ENCODE measurements around the gene SYT7. TPM values are rescaled to one million over a fixed set of nuclear protein-coding genes. Genes with fewer than 3 reads are reported as not detected.
A peak's percentile ranks its signal among the peaks of the same experiment; 100 is the strongest.
"Not testable (repeated sequence)": the region's sequence is repeated elsewhere in the genome, so short reads cannot be mapped to it uniquely, and the experiment has no call there.

Gene SYT7
- total RNA-seq, 2 experiments from 2014 or later = not detected

- CTCF ChIA-PET = interaction anchor here (1.4 to 4.2 kb wide), 2 partner anchors 29 to 45 kb away, joined by 3 to 22 read pairs; no protein-coding TSS in a partner anchor
- H3K27ac Mint-ChIP-seq = no peak overlapping the region
Measured at GRCh38 chr11:61487342-61488025, 93.4 kb downstream of the SYT7 start.

DNA sequence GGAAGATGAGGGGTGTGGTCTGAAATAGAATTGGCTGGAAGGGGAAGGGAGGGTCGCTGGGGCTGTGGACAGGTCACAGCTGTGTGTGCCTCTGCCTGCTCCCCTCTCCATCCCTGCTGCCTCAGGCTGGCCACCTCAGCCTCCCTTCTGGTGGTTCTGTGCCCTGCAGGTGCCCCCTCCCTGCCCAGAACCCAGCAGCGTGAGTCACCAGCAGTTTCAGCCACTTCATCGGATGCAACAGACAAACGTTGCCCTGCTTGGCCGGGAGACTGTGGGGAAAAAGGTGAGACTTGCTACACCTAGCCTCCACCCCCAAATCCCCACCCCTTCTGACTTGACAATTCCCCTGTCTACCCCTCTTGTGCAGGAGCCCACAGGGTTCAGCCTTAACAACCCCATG, 94.1 kb downstream of the SYT7 start:
- CTCF ChIA-PET = interaction anchor here (1.4 to 4.2 kb wide), 2 partner anchors 30 to 46 kb away, joined by 3 to 22 read pairs; no protein-coding TSS in a partner anchor
- POLR2A ChIA-PET = no interaction called here
- H3K4me3 Mint-ChIP-seq = no peak overlapping the region
- no peaks in the 10 kb centered on the region for H3K4me1 Mint-ChIP-seq (ENCODE audit: low read depth)
- no peak overlapping the region for H3K27ac Mint-ChIP-seq
- peaks cover 1% of the 10 kb centered on the region for H3K27me3 Mint-ChIP-seq
- intact Hi-C loops (cut with micrococcal nuclease) = no loop called here
- H3K9me3 Mint-ChIP-seq = no peaks in the 10 kb centered on the region
- no peak for DNase-seq
- peaks cover 4% of the 10 kb centered on the region for H3K36me3 Mint-ChIP-seq

More at GRCh38 chr11:61487342-61488025, 93.4 kb downstream of the SYT7 start:
- no peaks in the 10 kb centered on the region for H3K9me3 Mint-ChIP-seq
- no peak for DNase-seq
- H3K4me1 Mint-ChIP-seq (ENCODE audit: low read depth) = no peaks in the 10 kb centered on the region
- H3K36me3 Mint-ChIP-seq = peaks cover 4% of the 10 kb centered on the region
- intact Hi-C loops (cut with micrococcal nuclease) = no loop called here
- H3K4me3 Mint-ChIP-seq = no peak overlapping the region
- POLR2A ChIA-PET = no interaction called here
- H3K27me3 Mint-ChIP-seq = no peaks in the 10 kb centered on the region

DNA sequence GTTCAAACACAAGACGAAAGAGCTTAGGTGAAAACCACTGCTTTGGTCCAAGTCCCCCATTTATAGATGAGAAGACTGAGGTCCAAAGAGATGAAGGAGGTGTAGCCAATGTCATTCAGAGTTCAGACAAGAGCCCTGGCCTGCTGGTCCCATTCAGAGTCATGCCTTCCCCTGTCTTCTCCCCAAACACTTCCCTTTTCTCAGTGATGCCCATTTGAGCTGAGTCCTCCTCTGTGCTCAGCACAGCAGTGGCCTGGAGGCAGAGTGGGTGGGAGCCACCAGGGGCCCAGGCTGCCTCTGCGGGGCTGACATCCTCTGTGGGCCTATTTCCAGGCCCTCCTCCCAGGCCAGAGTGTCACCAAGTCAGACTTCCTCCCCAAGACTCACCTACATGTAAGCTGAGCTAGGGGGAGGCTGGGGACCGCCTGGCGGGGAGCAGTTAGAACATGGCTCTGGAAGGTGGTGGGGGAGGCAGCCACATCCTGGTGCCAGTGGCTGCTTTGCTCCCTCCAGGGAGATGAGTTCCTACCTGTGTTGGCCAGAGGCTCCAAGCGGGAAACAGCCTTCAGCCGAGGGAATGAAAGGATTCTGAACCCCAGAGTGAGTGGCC, 94.8 kb downstream of the SYT7 start:
- Mint-ChIP-seq H3K9me3 (no peaks in the 10 kb centered on the region), H3K4me1 (ENCODE audit: low read depth) (no peaks in the 10 kb centered on the region), H3K4me3 (no peak overlapping the region), H3K27ac (no peak overlapping the region), H3K36me3 (peaks cover 4% of the 10 kb centered on the region), H3K27me3 (peaks cover 1% of the 10 kb centered on the region)
- POLR2A ChIA-PET = no interaction called here
- intact Hi-C loops (cut with micrococcal nuclease) = no loop called here
- CTCF ChIA-PET = interaction anchor here (4.2 kb wide), 1 partner anchor 31 kb away, joined by 22 read pairs; no protein-coding TSS in a partner anchor
- no peak for DNase-seq

- intact Hi-C loops (cut with micrococcal nuclease) = no loop called here
- POLR2A ChIA-PET = no interaction called here
Measured at GRCh38 chr11:61485080-61485479, 95.8 kb downstream of the SYT7 start.

GRCh38 chr11:61484541-61484940, 96.3 kb downstream of the SYT7 start:
- intact Hi-C loops (cut with micrococcal nuclease) = no loop called here
- ChIA-PET POLR2A (no interaction called here), CTCF (interaction anchor here (0.7 to 14.0 kb wide), 5 partner anchors 9 to 148 kb away, joined by 3 to 277 read pairs (median 5); no protein-coding TSS in a partner anchor)
- no peak for DNase-seq
- no peaks in the 10 kb centered on the region for H3K4me1 Mint-ChIP-seq (ENCODE audit: low read depth)
- peaks cover 1% of the 10 kb centered on the region for H3K27me3 Mint-ChIP-seq
- no peak overlapping the region for H3K4me3 Mint-ChIP-seq
- H3K9me3 Mint-ChIP-seq = no peaks in the 10 kb centered on the region
- H3K36me3 Mint-ChIP-seq = peaks cover 4% of the 10 kb centered on the region
- no peak overlapping the region for H3K27ac Mint-ChIP-seq

More at GRCh38 chr11:61485080-61485479, 95.8 kb downstream of the SYT7 start:
- Mint-ChIP-seq H3K4me3 (no peak overlapping the region), H3K4me1 (ENCODE audit: low read depth) (no peaks in the 10 kb centered on the region), H3K36me3 (peaks cover 4% of the 10 kb centered on the region), H3K27me3 (peaks cover 1% of the 10 kb centered on the region), H3K9me3 (no peaks in the 10 kb centered on the region), H3K27ac (no peak overlapping the region)
- no peak for DNase-seq
- CTCF ChIA-PET = interaction anchor here (2.1 to 4.2 kb wide), 2 partner anchors 10 to 32 kb away, joined by 4 to 22 read pairs; no protein-coding TSS in a partner anchor

- Mint-ChIP-seq H3K4me3 (no peak overlapping the region), H3K27me3 (peaks cover 1% of the 10 kb centered on the region), H3K9me3 (no peaks in the 10 kb centered on the region), H3K27ac (no peak overlapping the region), H3K36me3 (peaks cover 4% of the 10 kb centered on the region), H3K4me1 (ENCODE audit: low read depth) (no peaks in the 10 kb centered on the region)
- intact Hi-C loops (cut with micrococcal nuclease) = no loop called here
- ChIA-PET POLR2A (interaction anchor here (0.7 kb wide), 1 partner anchor 35 kb away, joined by 3 read pairs; no protein-coding TSS in a partner anchor), CTCF (interaction anchor here (0.5 to 14.0 kb wide), 16 partner anchors 8 to 228 kb away, joined by 3 to 277 read pairs (median 4); partner anchors contain the start of gene LRRC10B)
- DNase-seq = peak; percentile 43
Measured at GRCh38 chr11:61482513-61482912, 98.4 kb downstream of the SYT7 start.

- H3K4me1 Mint-ChIP-seq (ENCODE audit: low read depth) = no peaks in the 10 kb centered on the region
- intact Hi-C loops (cut with micrococcal nuclease) = no loop called here
- no peaks in the 10 kb centered on the region for H3K36me3 Mint-ChIP-seq
- H3K27me3 Mint-ChIP-seq = peaks cover 1% of the 10 kb centered on the region
- no peak overlapping the region for H3K4me3 Mint-ChIP-seq
- no peaks in the 10 kb centered on the region for H3K9me3 Mint-ChIP-seq
- POLR2A ChIA-PET = interaction anchor here (0.7 kb wide), 1 partner anchor 35 kb away, joined by 3 read pairs; no protein-coding TSS in a partner anchor
- CTCF ChIA-PET = interaction anchor here (0.5 to 14.0 kb wide), 14 partner anchors 7 to 458 kb away, joined by 3 to 277 read pairs (median 4); partner anchors contain the start of gene LRRC10B
- no peak for DNase-seq
- H3K27ac Mint-ChIP-seq = no peak overlapping the region
Measured at GRCh38 chr11:61481806-61482205, 99.1 kb downstream of the SYT7 start.

DNA sequence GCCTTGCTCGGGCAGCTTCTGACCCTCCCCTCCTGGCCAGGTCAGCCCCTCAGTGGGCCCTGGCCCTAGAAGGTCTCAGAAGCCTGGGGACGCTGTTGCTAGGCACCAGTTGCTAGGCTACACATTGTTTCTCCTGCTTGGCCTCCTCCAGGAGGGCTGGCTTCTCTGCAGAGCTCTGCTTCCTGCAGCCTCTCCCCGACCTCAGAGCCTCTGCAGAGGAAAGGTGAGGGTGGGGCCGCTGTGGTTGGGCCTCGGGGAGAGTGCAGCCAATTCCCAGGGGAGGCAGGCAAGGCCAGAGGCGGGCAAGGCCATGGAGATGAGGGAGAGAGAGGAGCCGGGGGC, 99.9 kb downstream of the SYT7 start:
- intact Hi-C loops (cut with micrococcal nuclease) = no loop called here
- H3K27me3 Mint-ChIP-seq = peaks cover 1% of the 10 kb centered on the region
- no peaks in the 10 kb centered on the region for H3K4me1 Mint-ChIP-seq (ENCODE audit: low read depth)
- H3K27ac Mint-ChIP-seq = no peak overlapping the region
- H3K9me3 Mint-ChIP-seq = no peaks in the 10 kb centered on the region
- CTCF ChIA-PET = interaction anchor here (1.0 to 14.0 kb wide), 5 partner anchors 35 to 158 kb away, joined by 3 to 277 read pairs (median 4); no protein-coding TSS in a partner anchor
- H3K36me3 Mint-ChIP-seq = no peaks in the 10 kb centered on the region
- H3K4me3 Mint-ChIP-seq = no peak overlapping the region
- POLR2A ChIA-PET = interaction anchor here (1.1 kb wide), 1 partner anchor 36 kb away, joined by 3 read pairs; no protein-coding TSS in a partner anchor
- no peak for DNase-seq

- Mint-ChIP-seq H3K36me3 (no peaks in the 10 kb centered on the region), H3K9me3 (no peaks in the 10 kb centered on the region), H3K27ac (no peak overlapping the region), H3K4me1 (ENCODE audit: low read depth) (no peaks in the 10 kb centered on the region), H3K27me3 (peaks cover 1% of the 10 kb centered on the region), H3K4me3 (no peak overlapping the region)
- CTCF ChIA-PET = interaction anchor here (1.0 to 14.0 kb wide), 6 partner anchors 10 to 158 kb away, joined by 3 to 277 read pairs (median 4); no protein-coding TSS in a partner anchor
- intact Hi-C loops (cut with micrococcal nuclease) = no loop called here
- no peak for DNase-seq
- POLR2A ChIA-PET = interaction anchor here (1.1 kb wide), 1 partner anchor 37 kb away, joined by 3 read pairs; no protein-coding TSS in a partner anchor
Measured at GRCh38 chr11:61480261-61480993, 100.4 kb downstream of the SYT7 start.

GRCh38 chr11:61479360-61480058, 101.4 kb downstream of the SYT7 start:
- DNase-seq; H3K4me1 Mint-ChIP-seq (ENCODE audit: low read depth); H3K9me3 Mint-ChIP-seq; H3K27ac Mint-ChIP-seq; POLR2A ChIA-PET; H3K27me3 Mint-ChIP-seq; H3K4me3 Mint-ChIP-seq; H3K36me3 Mint-ChIP-seq: not testable (repeated sequence)
- CTCF ChIA-PET = interaction anchor here (1.0 to 14.0 kb wide), 10 partner anchors 11 to 159 kb away, joined by 3 to 277 read pairs (median 4); partner anchors contain the start of gene LRRC10B
- intact Hi-C loops (cut with micrococcal nuclease) = loop anchor here (5.0 kb wide), 1 partner anchor 148 kb away; no protein-coding TSS in a partner anchor

DNA sequence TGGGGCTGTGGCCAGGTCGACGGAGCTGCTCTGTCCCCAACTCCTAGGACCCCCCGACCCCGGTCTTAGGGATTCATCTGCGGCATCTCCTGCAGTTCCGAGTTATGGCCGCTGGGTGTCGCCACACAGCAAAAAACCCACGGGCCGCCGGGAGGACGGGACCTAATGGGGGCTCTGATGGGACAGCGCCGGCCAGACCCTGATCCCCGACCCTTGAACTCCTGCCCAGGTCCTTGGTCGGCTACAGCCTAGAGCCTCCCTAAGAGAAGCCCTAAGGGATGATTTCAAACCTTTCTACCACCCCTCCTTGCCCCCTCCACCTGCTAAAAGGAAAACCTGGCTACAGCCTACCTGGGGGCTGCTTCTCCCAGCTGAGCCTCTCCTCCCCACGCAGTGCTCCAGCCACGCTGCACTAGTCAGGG, 103.1 kb downstream of the SYT7 start:
- Mint-ChIP-seq H3K4me3 (no peak overlapping the region), H3K4me1 (ENCODE audit: low read depth) (peaks cover 9% of the 10 kb centered on the region), H3K27me3 (peaks cover 1% of the 10 kb centered on the region), H3K9me3 (no peaks in the 10 kb centered on the region), H3K36me3 (peaks cover 8% of the 10 kb centered on the region), H3K27ac (no peak overlapping the region)
- DNase-seq = peak; percentile 59
- ChIA-PET POLR2A (no interaction called here), CTCF (interaction anchor here (0.9 to 14.0 kb wide), 16 partner anchors 9 to 161 kb away, joined by 3 to 277 read pairs (median 6); partner anchors contain the start of genes LRRC10B and TMEM216)
- intact Hi-C loops (cut with micrococcal nuclease) = loop anchor here (1.0 to 5.0 kb wide), 2 partner anchors 40 to 150 kb away; no protein-coding TSS in a partner anchor

All from activated CD4-positive, alpha-beta memory T cell treated with anti-CD3 and anti-CD28 coated beads for 36 hours (primary cell).